Keratinocyte (primary cell): Measurements from ENCODE around the gene ST3GAL5. TPM values are rescaled to one million over a fixed set of nuclear protein-coding genes. Genes with fewer than 3 reads are reported as not detected.

Experiments
- DNase-seq: peaks from one replicate; pipeline ENCODE4 v3.0.0-alpha.2; 2011; ENCODE audit warnings: low read depth, missing footprints, low spot score
- FAIRE-seq: peaks from 2 replicates; lab custom pipeline; 2011; peaks lifted over from hg19 to GRCh38; lab: Jason Lieb, UNC
- H2AFZ ChIP-seq: 2 replicates; pipeline ENCODE4 v1.6.0; 2012; ENCODE audit warnings: low read length, control low read depth, inconsistent platforms; ENCODE audit not compliant: control insufficient read depth
- H3K27ac ChIP-seq: 2 replicates; pipeline ENCODE4 v1.5.1; 2011; ENCODE audit warnings: low read length; ENCODE audit not compliant: control insufficient read depth, insufficient read depth
- H3K27me3 ChIP-seq: 3 replicates; pipeline ENCODE4 v1.6.0; 2011; ENCODE audit warnings: low read length; ENCODE audit not compliant: control insufficient read depth, insufficient read depth; ENCODE audit errors: extremely low read depth
- H3K36me3 ChIP-seq, 2 experiments: 2 replicates in 1 of 2; 3 replicates in 1 of 2; pipeline ENCODE4 v1.5.1; 2011; ENCODE audit warnings: low read length in 2 of 2, mild to moderate bottlenecking in 1 of 2; ENCODE audit not compliant: control insufficient read depth in 2 of 2, insufficient read depth in 2 of 2; ENCODE audit errors: extremely low read depth in 1 of 2
- H3K4me1 ChIP-seq: 3 replicates; pipeline ENCODE4 v1.5.1; 2011; ENCODE audit warnings: low read length; ENCODE audit not compliant: control insufficient read depth, insufficient read depth; ENCODE audit errors: extremely low read depth
- H3K4me2 ChIP-seq: 3 replicates; pipeline ENCODE4 v1.6.0; 2011; ENCODE audit warnings: low read depth, low read length; ENCODE audit not compliant: control insufficient read depth, insufficient read depth; ENCODE audit errors: extremely low read depth
- H3K4me3 ChIP-seq, 3 experiments: fragments of 200-600 bp in 1 of 3; sonication (generic) in 1 of 3; 2 replicates in 2 of 3; 3 replicates in 1 of 3; pipeline ENCODE4 v1.5.1; 2011 to 2016; ENCODE audit warnings: low read length in 3 of 3, mild to moderate bottlenecking in 3 of 3, control low read depth in 2 of 3, inconsistent platforms in 1 of 3, low read depth in 1 of 3, mixed read lengths in 1 of 3, mixed run types in 1 of 3, moderate library complexity in 1 of 3; ENCODE audit not compliant: control insufficient read depth in 2 of 3, insufficient read depth in 2 of 3; ENCODE audit errors: extremely low read depth in 1 of 3
- H3K79me2 ChIP-seq: 2 replicates; pipeline ENCODE4 v1.6.0; 2012; ENCODE audit warnings: low read length; ENCODE audit not compliant: control insufficient read depth, insufficient read depth
- H3K9ac ChIP-seq: 3 replicates; pipeline ENCODE4 v1.6.0; 2011; ENCODE audit warnings: low read length; ENCODE audit not compliant: control insufficient read depth, insufficient read depth; ENCODE audit errors: extremely low read depth
- H3K9me1 ChIP-seq: 3 replicates; pipeline ENCODE4 v1.6.0; 2011; ENCODE audit warnings: low read length; ENCODE audit not compliant: control insufficient read depth, insufficient read depth; ENCODE audit errors: extremely low read depth
- H3K9me3 ChIP-seq: 2 replicates; pipeline ENCODE4 v1.5.1; 2012; ENCODE audit warnings: low read depth, low read length; ENCODE audit not compliant: control insufficient read depth
- H4K20me1 ChIP-seq: 3 replicates; pipeline ENCODE4 v1.6.0; 2011; ENCODE audit warnings: low read length; ENCODE audit not compliant: control insufficient read depth, insufficient read depth; ENCODE audit errors: extremely low read depth
- EZH2 ChIP-seq: IDR thresholded peaks from one replicate; pipeline ENCODE4 v1.6.1; 2012; ENCODE audit warnings: inconsistent platforms, mild to moderate bottlenecking, low read length, moderate library complexity
- dilution Hi-C: fragments of 300-500 bp; cut with MboI; formaldehyde crosslinking; loops from one replicate; pipeline ENCODE4 v1.7.0; 2020; ENCODE audit warnings: low sequenced_read_pairs; ENCODE audit not compliant: extremely low pct_ligation_motif_present
- polyA plus RNA-seq, 5 experiments: library from polyadenylated mRNA; depleted of rRNA in 3 of 5; stranded (reverse) in 3 of 5; stranded (forward) in 1 of 5; unstranded in 1 of 5; fragments of >200 nt; gene quantifications; 1 replicate in 1 of 5; 2 replicates in 3 of 5; 3 replicates in 1 of 5; pipeline versions ENCODE4 v1.2.1 to v1.2.3, GENCODE V29; 2011 to 2012; ENCODE audit warnings: missing spikeins in 2 of 5, low read depth in 1 of 5, low replicate concordance in 1 of 5
- TF ChIP-seq, protein P1 (sequence below), 3 experiments: IDR thresholded peaks in 1 of 3; conservative IDR thresholded peaks in 1 of 3; optimal IDR thresholded peaks in 1 of 3; 2 replicates in 2 of 3; 3 replicates in 1 of 3; pipeline versions ENCODE3 to v1.5.1; 2011; ENCODE audit warnings: low read length in 3 of 3, mild to moderate bottlenecking in 3 of 3, moderate library complexity in 2 of 3, control low read depth in 1 of 3, inconsistent platforms in 1 of 3; ENCODE audit not compliant: insufficient read depth in 2 of 3; ENCODE audit errors: extremely low read depth in 1 of 3

The ST3GAL5 gene
- polyA plus RNA-seq, 1 donor (not counting 4 experiments of a cell fraction or from before 2014, with no cell fraction given) = 43.5 TPM

DNA sequence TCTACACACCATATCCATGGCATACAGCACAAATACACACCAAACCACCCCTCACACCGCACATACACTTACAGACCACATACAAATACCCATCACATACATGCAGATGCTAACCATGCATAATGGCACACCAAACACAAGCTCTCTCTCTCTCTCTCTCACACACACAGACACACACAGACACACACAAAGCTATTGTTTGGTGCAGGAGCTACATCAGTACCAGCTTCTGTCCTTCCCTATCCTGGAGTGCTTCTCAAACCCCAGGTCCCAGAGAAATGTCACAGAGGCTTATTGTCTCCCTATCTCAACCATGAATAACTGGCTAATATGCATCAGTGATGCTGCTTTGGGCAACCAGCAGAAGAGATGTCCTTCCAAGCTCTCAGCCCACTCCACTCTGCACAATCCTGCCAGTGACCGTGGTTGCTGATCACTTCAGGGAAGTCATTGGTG lies 36.5 kb upstream of the ST3GAL5 start:
- H3K4me2 ChIP-seq = no peak overlapping the region
- dilution Hi-C loops = no loop called here

GRCh38 chr2:85924522-85924921 lies 35.7 kb upstream of the ST3GAL5 start:
- Histone ChIP-seq H3K4me3 (no peak overlapping the region), H3K4me1 (peaks cover 18% of the 10 kb centered on the region), H3K4me2 (peak overlapping the region; percentile 18), H2AFZ (no peak overlapping the region), H4K20me1 (no peaks in the 10 kb centered on the region), H3K27me3 (no peaks in the 10 kb centered on the region), H3K9me3 (no peaks in the 10 kb centered on the region), H3K36me3 (no peaks in the 10 kb centered on the region), H3K9me1 (no peaks in the 10 kb centered on the region), H3K27ac (no peak overlapping the region), H3K79me2 (no peaks in the 10 kb centered on the region), H3K9ac (no peak overlapping the region)
- dilution Hi-C loops = no loop called here
- DNase-seq (no peak), FAIRE-seq (peak; percentile 44)
- TF ChIP-seq, protein P1, sequence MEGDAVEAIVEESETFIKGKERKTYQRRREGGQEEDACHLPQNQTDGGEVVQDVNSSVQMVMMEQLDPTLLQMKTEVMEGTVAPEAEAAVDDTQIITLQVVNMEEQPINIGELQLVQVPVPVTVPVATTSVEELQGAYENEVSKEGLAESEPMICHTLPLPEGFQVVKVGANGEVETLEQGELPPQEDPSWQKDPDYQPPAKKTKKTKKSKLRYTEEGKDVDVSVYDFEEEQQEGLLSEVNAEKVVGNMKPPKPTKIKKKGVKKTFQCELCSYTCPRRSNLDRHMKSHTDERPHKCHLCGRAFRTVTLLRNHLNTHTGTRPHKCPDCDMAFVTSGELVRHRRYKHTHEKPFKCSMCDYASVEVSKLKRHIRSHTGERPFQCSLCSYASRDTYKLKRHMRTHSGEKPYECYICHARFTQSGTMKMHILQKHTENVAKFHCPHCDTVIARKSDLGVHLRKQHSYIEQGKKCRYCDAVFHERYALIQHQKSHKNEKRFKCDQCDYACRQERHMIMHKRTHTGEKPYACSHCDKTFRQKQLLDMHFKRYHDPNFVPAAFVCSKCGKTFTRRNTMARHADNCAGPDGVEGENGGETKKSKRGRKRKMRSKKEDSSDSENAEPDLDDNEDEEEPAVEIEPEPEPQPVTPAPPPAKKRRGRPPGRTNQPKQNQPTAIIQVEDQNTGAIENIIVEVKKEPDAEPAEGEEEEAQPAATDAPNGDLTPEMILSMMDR (optimal IDR thresholded peaks at IDR 0.05 in 1 of 3, IDR thresholded peaks at IDR 0.05 in 1 of 3, conservative IDR thresholded peaks at IDR 0.05 in 1 of 3; ENCODE audit: extremely low read depth in 1 of 3, insufficient read depth in 2 of 3, low read length in 3 of 3) = no peak
- TF ChIP-seq EZH2 = no peak

More for the DNA sequence above, 36.5 kb upstream of the ST3GAL5 start:
- Histone ChIP-seq H3K9me3 (no peaks in the 10 kb centered on the region), H3K36me3 (no peaks in the 10 kb centered on the region), H3K79me2 (no peaks in the 10 kb centered on the region), H3K27ac (no peak overlapping the region), H3K9ac (no peak overlapping the region), H4K20me1 (no peaks in the 10 kb centered on the region), H3K9me1 (no peaks in the 10 kb centered on the region), H3K4me3 (no peak overlapping the region), H3K4me1 (peaks cover 20% of the 10 kb centered on the region), H3K27me3 (no peaks in the 10 kb centered on the region), H2AFZ (no peak overlapping the region)
- FAIRE-seq (no peak), DNase-seq (no peak)
- no peak for TF ChIP-seq EZH2
- TF ChIP-seq, protein P1 (optimal IDR thresholded peaks at IDR 0.05 in 1 of 3, IDR thresholded peaks at IDR 0.05 in 1 of 3, conservative IDR thresholded peaks at IDR 0.05 in 1 of 3; ENCODE audit: extremely low read depth in 1 of 3, insufficient read depth in 2 of 3, low read length in 3 of 3) = no peak
